ENCODE data around the gene MYL3. TPM values are rescaled to one million over a fixed set of nuclear protein-coding genes. Genes with fewer than 3 reads are reported as not detected.

Gene MYL3
- total RNA-seq, 1 donor from 2014 or later = 2.9 TPM

- no peak for DNase-seq (ENCODE audit: low spot score)
Observed at GRCh38 chr3:46851364-46852333, 11.6 kb downstream of the MYL3 start.

- no peak for DNase-seq (ENCODE audit: low spot score)
Observed at GRCh38 chr3:46850468-46850779, 12.8 kb downstream of the MYL3 start.

- no peak for DNase-seq (ENCODE audit: low spot score)
Observed at GRCh38 chr3:46849686-46850467, 13.4 kb downstream of the MYL3 start.

- DNase-seq (ENCODE audit: low spot score) = no peak
Observed at GRCh38 chr3:46849045-46849631, 14.1 kb downstream of the MYL3 start.

GRCh38 chr3:46848271-46849044 is 14.8 kb downstream of the MYL3 start:
- peak; percentile 53 for DNase-seq (ENCODE audit: low spot score)

GRCh38 chr3:46847744-46848143 is 15.5 kb downstream of the MYL3 start:
- DNase-seq (ENCODE audit: low spot score) = no peak

- DNase-seq (ENCODE audit: low spot score) = no peak
Observed at GRCh38 chr3:46846624-46847542, 16.4 kb downstream of the MYL3 start.

GRCh38 chr3:46845860-46846623 is 17.2 kb downstream of the MYL3 start:
- peak; percentile 93 for DNase-seq (ENCODE audit: low spot score)

- DNase-seq (ENCODE audit: low spot score) = peak; percentile 80
Observed at GRCh38 chr3:46845397-46845859, 17.8 kb downstream of the MYL3 start.

- no peak for DNase-seq (ENCODE audit: low spot score)
Observed at GRCh38 chr3:46844881-46845312, 18.3 kb downstream of the MYL3 start.

GRCh38 chr3:46844397-46844796 is 18.8 kb downstream of the MYL3 start:
- DNase-seq (ENCODE audit: low spot score) = no peak

GRCh38 chr3:46843508-46843907 is 19.7 kb downstream of the MYL3 start:
- DNase-seq (ENCODE audit: low spot score) = no peak

GRCh38 chr3:46840491-46840890 is 22.8 kb downstream of the MYL3 start:
- no peak for DNase-seq (ENCODE audit: low spot score)

GRCh38 chr3:46838301-46838700 is 24.9 kb downstream of the MYL3 start:
- no peak for DNase-seq (ENCODE audit: low spot score)

- DNase-seq (ENCODE audit: low spot score) = no peak
Observed at GRCh38 chr3:46835491-46835890, 27.8 kb downstream of the MYL3 start.

- DNase-seq (ENCODE audit: low spot score) = no peak
Observed at GRCh38 chr3:46835054-46835453, 28.2 kb downstream of the MYL3 start.

GRCh38 chr3:46833346-46834300 is 29.6 kb downstream of the MYL3 start:
- no peak for DNase-seq (ENCODE audit: low spot score)

GRCh38 chr3:46831841-46832240 is 31.4 kb downstream of the MYL3 start:
- DNase-seq (ENCODE audit: low spot score) = no peak

Measured in umbilical cord (tissue), 2 donors.